Transverse colon (tissue), 4 donors: ENCODE results near the gene GLCE.

Source experiments
- CTCF ChIP-seq, 5 experiments: fragments of 200-600 bp in 3 of 5; fragments of 450-650 bp in 2 of 5; sonication (generic) in 3 of 5; IDR thresholded peaks; 1 replicate in 2 of 5; 2 replicates in 3 of 5; pipeline ENCODE4 v1.5.1; 2016 to 2017; ENCODE audit warnings: antibody characterized with exemption in 5 of 5, inconsistent platforms in 3 of 5, mild to moderate bottlenecking in 2 of 5, moderate library complexity in 1 of 5
- POLR2A ChIP-seq: fragments of 450-650 bp; IDR thresholded peaks from one replicate; pipeline ENCODE4 v1.6.1; 2016; ENCODE audit warnings: antibody characterized with exemption, mild to moderate bottlenecking, moderate library complexity
- POLR2AphosphoS5 ChIP-seq, 3 donors: sonication (generic); formaldehyde crosslinking; IDR thresholded peaks; one replicate each; pipeline ENCODE4 v1.6.1; 2016; ENCODE audit warnings: antibody characterized with exemption in 3 of 3

DNA sequence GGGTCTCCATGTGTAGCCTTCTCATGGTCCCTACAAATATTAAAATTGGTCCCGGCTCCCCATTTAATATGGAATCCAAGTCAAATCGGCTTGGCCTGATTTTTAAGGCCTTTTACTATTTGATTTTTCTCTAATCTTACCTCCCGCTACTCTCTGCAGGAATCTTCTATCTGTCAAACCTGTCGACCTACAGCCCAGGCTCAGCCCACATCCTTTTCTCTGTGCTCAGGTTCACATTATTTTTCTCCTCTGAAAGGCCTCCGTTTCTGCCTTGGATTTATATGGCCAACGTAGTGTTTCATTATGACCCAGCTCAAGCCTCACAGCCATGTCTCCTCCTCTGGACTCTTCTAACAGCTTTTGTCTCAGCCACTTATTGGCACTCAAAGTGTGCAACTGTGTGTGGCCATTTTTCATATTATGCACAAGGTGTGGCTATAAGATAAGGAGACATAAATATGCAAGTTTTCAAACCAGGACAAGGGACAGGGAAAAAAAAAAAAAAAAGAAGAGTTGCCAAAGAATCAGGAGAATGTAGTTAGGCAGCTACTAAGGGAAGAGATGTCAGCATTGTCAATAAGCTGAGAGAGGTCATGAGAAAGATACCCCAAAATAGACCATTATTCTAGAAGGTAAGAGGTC, 2.1 kb upstream of the GLCE start:
- TF ChIP-seq POLR2AphosphoS5 (IDR thresholded peaks at IDR 0.05) = no peak
- no peak for TF ChIP-seq POLR2A
- no peak for TF ChIP-seq CTCF (IDR thresholded peaks at IDR 0.05)
